PC-9 (cell line): Measurements from ENCODE around the gene SRRT. TPM values are rescaled to one million over a fixed set of nuclear protein-coding genes. Genes with fewer than 3 reads are reported as not detected.
"Not testable (repeated sequence)": the region's sequence is repeated elsewhere in the genome, so short reads cannot be mapped to it uniquely, and the experiment has no call there.

ENCODE experiments used
- BruUV-seq: library from RNA; stranded (reverse); fragments of 400-500 nt; replicated peaks from 2 replicates; lab custom pipeline; 2021; lab: Mats Ljungman, UMichigan
- CTCF ChIA-PET: fragments of 300-600 bp; sonication (Branson Sonifier 250); formaldehyde crosslinking; loops from one replicate; lab custom pipeline; 2022; ENCODE audit warnings: antibody characterized with exemption; lab: Charles Lee
- POLR2A ChIA-PET: fragments of 300-600 bp; sonication (Branson Sonifier 250); formaldehyde crosslinking; loops from one replicate; lab custom pipeline; 2022; ENCODE audit warnings: antibody characterized with exemption; ENCODE audit not compliant: unreplicated experiment; lab: Charles Lee
- DNase-seq, 2 experiments: peaks; one replicate each; pipeline versions ENCODE4 v3.0.0 to v3.0.0-alpha.2; 2015 to 2022; ENCODE audit warnings: mixed read lengths in 1 of 2
- H2AFZ ChIP-seq: fragments of 200-600 bp; sonication (generic); 2 replicates; pipeline ENCODE4 v1.8.1; 2017; ENCODE audit warnings: antibody characterized with exemption
- H3F3A ChIP-seq: fragments of 200-600 bp; sonication (generic); 2 replicates; pipeline ENCODE4 v1.8.1; 2017; ENCODE audit warnings: antibody characterized with exemption, mild to moderate bottlenecking, low read depth; ENCODE audit not compliant: insufficient read depth
- H3K27ac ChIP-seq: fragments of 200-600 bp; sonication (generic); 2 replicates; pipeline ENCODE4 v1.6.1; 2016; ENCODE audit warnings: mixed run types
- H3K27me3 ChIP-seq: fragments of 200-600 bp; sonication (generic); 2 replicates; pipeline ENCODE4 v1.6.1; 2016; ENCODE audit warnings: low read depth, mixed run types; ENCODE audit not compliant: insufficient read depth
- H3K36me3 ChIP-seq: fragments of 200-600 bp; sonication (generic); 2 replicates; pipeline ENCODE4 v1.6.1; 2016; ENCODE audit warnings: low read depth, mixed run types
- H3K4me1 ChIP-seq: fragments of 200-600 bp; sonication (generic); replicated peaks from 2 replicates; pipeline ENCODE4 v1.6.1; 2016; ENCODE audit warnings: mixed run types; ENCODE audit not compliant: insufficient read depth
- H3K4me2 ChIP-seq: fragments of 200-600 bp; sonication (generic); 2 replicates; pipeline ENCODE4 v1.6.1; 2017; ENCODE audit warnings: mixed run types
- H3K4me3 ChIP-seq: fragments of 200-600 bp; sonication (generic); 2 replicates; pipeline ENCODE4 v1.6.1; 2016; ENCODE audit warnings: mixed run types
- H3K79me2 ChIP-seq: fragments of 200-600 bp; sonication (generic); 2 replicates; pipeline ENCODE4 v1.6.1; 2017; ENCODE audit warnings: low read depth, mixed run types
- H3K9me2 ChIP-seq: fragments of 200-600 bp; sonication (generic); 2 replicates; pipeline ENCODE4 v1.8.1; 2017; ENCODE audit warnings: mild to moderate bottlenecking; ENCODE audit not compliant: insufficient read depth
- H3K9me3 ChIP-seq: fragments of 200-600 bp; sonication (generic); 2 replicates; pipeline ENCODE4 v1.8.1; 2016; ENCODE audit warnings: low read depth; ENCODE audit not compliant: insufficient read depth
- H4K20me1 ChIP-seq: fragments of 200-600 bp; sonication (generic); 2 replicates; pipeline ENCODE4 v1.8.1; 2017; ENCODE audit not compliant: insufficient read depth
- CTCF ChIP-seq: fragments of 200-600 bp; sonication (generic); conservative IDR thresholded peaks from 2 replicates; pipeline ENCODE4 v1.6.1; 2017; ENCODE audit warnings: mixed run types, antibody characterized with exemption, mild to moderate bottlenecking, moderate library complexity
- EZH2 ChIP-seq: fragments of 200-600 bp; sonication (generic); IDR thresholded peaks from 2 replicates; pipeline ENCODE4 v1.8.0; 2017; ENCODE audit warnings: antibody characterized with exemption, low read depth
- intact Hi-C: fragments of 100-400 bp; cut with micrococcal nuclease; formaldehyde crosslinking; loops from one replicate; pipeline ENCODE4 v1.10.0; 2022; ENCODE audit not compliant: unreplicated experiment
- total RNA-seq: library from RNA; stranded (reverse); gene quantifications from 2 replicates; pipeline ENCODE4 v1.2.3, GENCODE V29; 2021

The SRRT gene
- total RNA-seq, 1 experiment from 2014 or later: 144 TPM

DNA sequence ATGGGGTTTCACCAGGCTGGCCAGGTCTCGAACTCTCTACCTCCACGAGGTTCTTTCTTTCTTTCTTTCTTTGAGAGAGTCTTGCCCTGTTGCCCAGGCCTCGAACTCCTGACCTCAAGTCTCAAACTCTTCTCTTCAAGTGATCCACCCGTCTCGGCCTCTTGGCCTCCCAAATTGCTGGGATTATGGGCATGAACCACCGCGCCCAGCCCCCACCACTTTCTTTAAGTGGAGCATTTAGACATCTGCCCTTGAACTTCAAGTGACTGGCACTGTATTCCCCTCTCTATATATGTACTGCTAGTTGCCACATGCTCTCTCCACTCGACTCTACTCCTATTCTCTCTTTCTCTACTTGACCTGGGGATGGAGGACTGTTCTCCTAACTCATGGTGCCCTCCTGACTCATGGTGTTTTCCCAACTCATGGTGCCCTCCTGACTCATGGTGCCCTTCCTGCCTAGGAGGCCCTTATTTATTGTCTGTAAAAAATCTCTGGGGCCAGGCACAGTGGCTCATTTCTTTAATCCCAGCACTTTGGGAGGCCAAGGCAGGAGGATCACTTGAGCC lies 40.1 kb downstream of the SRRT start:
- DNase-seq: no peak
- CTCF ChIA-PET: no interaction called here

DNA sequence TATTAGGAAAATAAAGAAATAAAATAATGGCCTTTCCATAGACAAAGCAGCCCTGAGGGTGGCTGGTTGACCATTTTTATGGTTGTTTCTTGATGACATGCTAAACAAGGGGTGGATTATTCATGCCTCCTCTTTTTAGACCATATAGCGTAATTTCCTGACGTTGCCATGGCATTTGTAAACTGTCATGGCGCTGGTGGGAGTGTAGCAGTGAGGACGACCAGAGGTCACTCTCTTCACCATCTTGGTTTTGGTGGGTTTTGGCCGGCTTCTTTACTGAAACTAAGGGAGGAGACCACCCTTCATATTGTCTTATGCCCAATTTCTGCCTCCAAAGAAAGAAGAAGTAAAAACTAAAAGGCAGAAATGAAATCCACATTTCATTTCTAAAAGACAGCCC lies 44.4 kb downstream of the SRRT start:
- H3K9me2 ChIP-seq, POLR2A ChIA-PET, H3K4me2 ChIP-seq, H3K27me3 ChIP-seq, H3K36me3 ChIP-seq, H4K20me1 ChIP-seq, H3K27ac ChIP-seq, intact Hi-C loops, BruUV-seq, H2AFZ ChIP-seq, H3K4me3 ChIP-seq, H3K4me1 ChIP-seq, H3F3A ChIP-seq, DNase-seq, H3K79me2 ChIP-seq, CTCF ChIA-PET, H3K9me3 ChIP-seq: not testable (repeated sequence)

More for the DNA sequence above, 40.1 kb downstream of the SRRT start:
- intact Hi-C loops: no loop called here
- Histone ChIP-seq H3K27ac (no peak overlapping the region), H3K36me3 (no peaks in the 10 kb centered on the region), H3K9me2 (no peaks in the 10 kb centered on the region), H3K27me3 (no peaks in the 10 kb centered on the region), H3F3A (no peaks in the 10 kb centered on the region), H2AFZ (no peak overlapping the region), H3K4me1 (no peaks in the 10 kb centered on the region), H3K4me3 (no peak overlapping the region), H3K9me3 (no peaks in the 10 kb centered on the region), H4K20me1 (no peaks in the 10 kb centered on the region), H3K79me2 (no peaks in the 10 kb centered on the region), H3K4me2 (no peak overlapping the region)
- POLR2A ChIA-PET: no interaction called here
- TF ChIP-seq EZH2 (no peak), CTCF (no peak)
- no TSS peak for BruUV-seq

DNA sequence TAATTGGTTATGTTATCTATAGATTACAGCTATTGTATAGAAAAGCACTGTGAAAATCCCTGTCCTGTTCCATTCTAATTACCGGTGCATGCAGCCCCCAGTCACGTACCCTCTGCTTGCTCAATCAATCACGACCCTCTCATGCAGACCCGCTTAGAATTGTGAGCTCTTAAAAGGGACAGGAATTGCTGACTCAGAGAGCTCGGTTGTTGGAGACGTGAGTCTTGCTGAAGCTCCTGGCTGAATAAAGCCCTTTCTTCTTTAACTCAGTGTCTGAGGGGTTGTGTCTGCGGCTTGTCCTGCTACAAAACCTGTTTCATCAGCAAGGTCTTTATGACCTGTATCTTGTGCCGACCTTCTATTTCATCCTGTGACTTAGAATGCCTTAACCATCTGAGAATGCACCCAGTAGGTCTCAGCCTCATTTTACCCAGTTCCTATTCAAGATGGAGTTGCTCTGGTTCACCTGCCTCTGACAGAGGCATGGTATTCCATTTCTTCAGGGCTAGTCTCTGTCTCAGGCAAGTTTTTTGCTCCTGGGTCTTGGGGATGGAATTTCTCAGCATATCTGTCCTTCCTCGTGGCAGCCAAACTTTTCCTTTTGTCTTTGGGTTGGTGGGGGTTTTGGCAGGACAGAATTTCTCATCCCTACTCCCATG lies 45.0 kb downstream of the SRRT start:
- CTCF ChIA-PET, H2AFZ ChIP-seq, DNase-seq, H3K79me2 ChIP-seq, H3K9me3 ChIP-seq, H3K4me2 ChIP-seq, H4K20me1 ChIP-seq, H3K4me3 ChIP-seq, BruUV-seq, H3F3A ChIP-seq, POLR2A ChIA-PET, H3K36me3 ChIP-seq, H3K27me3 ChIP-seq, intact Hi-C loops, H3K27ac ChIP-seq, H3K9me2 ChIP-seq, H3K4me1 ChIP-seq: not testable (repeated sequence)

DNA sequence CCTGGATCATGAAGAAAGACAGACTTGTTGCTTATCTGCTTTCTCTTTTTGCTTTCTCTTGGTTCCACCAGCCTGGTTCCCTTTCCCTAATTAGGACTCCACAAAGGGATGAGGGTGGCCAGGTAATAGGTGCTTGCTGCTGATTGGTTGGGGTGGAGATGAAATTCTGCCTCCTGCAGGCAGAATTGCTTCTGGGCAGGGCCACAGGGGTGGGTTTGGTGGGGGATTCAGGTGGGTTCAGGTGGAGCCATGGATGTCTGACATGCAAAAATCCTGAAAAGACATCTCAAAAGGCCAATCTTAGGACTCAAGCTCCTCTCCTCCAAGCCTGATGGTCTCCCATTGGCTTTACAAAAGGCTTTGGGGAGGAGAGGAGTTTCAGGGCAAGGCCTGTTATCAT lies 46.1 kb downstream of the SRRT start:
- no peaks in the 10 kb centered on the region for H3K36me3 ChIP-seq
- no peaks in the 10 kb centered on the region for H3K4me1 ChIP-seq
- no peak overlapping the region for H3K4me2 ChIP-seq
- H3K79me2 ChIP-seq: no peaks in the 10 kb centered on the region
- TF ChIP-seq EZH2 (no peak), CTCF (no peak)
- intact Hi-C loops: no loop called here
- no peak overlapping the region for H3K27ac ChIP-seq
- CTCF ChIA-PET: no interaction called here
- H3K9me3 ChIP-seq: no peaks in the 10 kb centered on the region
- no TSS peak for BruUV-seq
- DNase-seq: no peak
- H4K20me1 ChIP-seq: no peaks in the 10 kb centered on the region
- H3K4me3 ChIP-seq: no peak overlapping the region
- POLR2A ChIA-PET: interaction anchor here (0.6 kb wide), 1 partner anchor 11 kb away, joined by 5 read pairs; no protein-coding TSS in a partner anchor
- no peaks in the 10 kb centered on the region for H3K9me2 ChIP-seq
- H3F3A ChIP-seq: no peaks in the 10 kb centered on the region
- no peaks in the 10 kb centered on the region for H3K27me3 ChIP-seq
- H2AFZ ChIP-seq: no peak overlapping the region

DNA sequence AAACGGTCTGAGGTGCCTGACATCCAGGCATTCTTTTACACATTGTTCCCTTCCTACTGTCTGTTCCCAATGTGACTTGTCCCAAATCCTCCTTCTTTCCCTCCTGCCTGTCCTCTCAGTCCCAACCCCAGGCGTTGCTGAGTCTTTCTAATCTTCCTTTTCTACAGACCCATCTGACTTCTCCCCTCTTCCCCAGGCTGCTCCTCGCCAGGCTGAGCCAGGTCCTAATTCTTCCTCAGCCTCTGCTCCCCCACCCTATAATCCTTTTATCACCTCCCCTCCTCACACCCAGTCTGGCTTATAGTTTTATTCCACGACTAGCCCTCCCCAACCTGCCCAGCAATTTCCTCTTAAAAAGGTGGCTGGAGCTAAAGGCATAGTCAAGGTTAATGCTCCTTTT lies 48.7 kb downstream of the SRRT start:
- H3K4me3 ChIP-seq, DNase-seq, H3K36me3 ChIP-seq, POLR2A ChIA-PET, CTCF ChIA-PET, H3K79me2 ChIP-seq, H3K4me1 ChIP-seq, intact Hi-C loops, H3K9me2 ChIP-seq, H3K27me3 ChIP-seq, H2AFZ ChIP-seq, H3F3A ChIP-seq, H4K20me1 ChIP-seq, H3K9me3 ChIP-seq, H3K4me2 ChIP-seq, H3K27ac ChIP-seq, BruUV-seq: not testable (repeated sequence)
